GM23338 (cell line): ENCODE measurements around the gene SSU72. TPM values are rescaled to one million over a fixed set of nuclear protein-coding genes. Genes with fewer than 3 reads are reported as not detected.

ENCODE experiments used
- ATAC-seq: fragments of 200-7000 bp; cut with Tn5 transposase; 3 replicates; pipeline ENCODE4 v1.9.1; 2020
- DNase-seq: peaks from one replicate; pipeline ENCODE4 v3.0.0-alpha.2; 2015; ENCODE audit warnings: low spot score
- H2AFZ ChIP-seq: fragments of 200-600 bp; sonication (generic); 2 replicates; pipeline ENCODE4 v1.8.0; 2016; ENCODE audit warnings: antibody characterized with exemption, mild to moderate bottlenecking, moderate library complexity
- H3F3A ChIP-seq: fragments of 200-600 bp; sonication (generic); replicated peaks from 2 replicates; pipeline ENCODE4 v1.8.0; 2017; ENCODE audit warnings: antibody characterized with exemption, mixed run types, low read depth
- H3K27ac ChIP-seq: fragments of 200-600 bp; sonication (generic); 2 replicates; pipeline ENCODE4 v1.6.1; 2016; ENCODE audit warnings: low read depth
- H3K27me3 ChIP-seq: fragments of 200-600 bp; sonication (generic); 2 replicates; pipeline ENCODE4 v1.8.0; 2016; ENCODE audit warnings: mild to moderate bottlenecking, mixed run types, moderate library complexity; ENCODE audit not compliant: insufficient read depth
- H3K36me3 ChIP-seq: fragments of 200-600 bp; sonication (generic); 2 replicates; pipeline ENCODE4 v1.8.0; 2016; ENCODE audit warnings: mild to moderate bottlenecking; ENCODE audit not compliant: insufficient read depth
- H3K4me1 ChIP-seq: fragments of 200-600 bp; sonication (generic); 2 replicates; pipeline ENCODE4 v1.8.0; 2016; ENCODE audit warnings: mild to moderate bottlenecking, moderate library complexity; ENCODE audit not compliant: insufficient read depth
- H3K4me2 ChIP-seq: fragments of 200-600 bp; sonication (generic); 2 replicates; pipeline ENCODE4 v1.7.1; 2017; ENCODE audit warnings: mixed run types
- H3K4me3 ChIP-seq: fragments of 200-600 bp; sonication (generic); 2 replicates; pipeline ENCODE4 v1.6.1; 2016; ENCODE audit warnings: mixed run types
- H3K79me2 ChIP-seq: fragments of 200-600 bp; sonication (generic); replicated peaks from 2 replicates; pipeline ENCODE4 v1.8.0; 2017; ENCODE audit warnings: mild to moderate bottlenecking; ENCODE audit not compliant: insufficient read depth
- H3K9me2 ChIP-seq: fragments of 200-600 bp; sonication (generic); 2 replicates; pipeline ENCODE4 v1.8.0; 2017; ENCODE audit not compliant: insufficient read depth
- H4K20me1 ChIP-seq: fragments of 200-600 bp; sonication (generic); replicated peaks from 2 replicates; pipeline ENCODE4 v1.8.0; 2017; ENCODE audit warnings: mild to moderate bottlenecking; ENCODE audit not compliant: insufficient read depth
- H3K27ac Mint-ChIP-seq: 2 replicates; pipeline ENCODE4 v1.8.0; 2020; ENCODE audit warnings: inconsistent platforms, mild to moderate bottlenecking, moderate library complexity, mixed read lengths
- H3K27me3 Mint-ChIP-seq: 3 replicates; pipeline ENCODE4 v1.8.0; 2022; ENCODE audit warnings: low read depth, mild to moderate bottlenecking, moderate library complexity, mixed read lengths, inconsistent platforms; ENCODE audit not compliant: insufficient read depth, poor library complexity
- H3K36me3 Mint-ChIP-seq: 3 replicates; pipeline ENCODE4 v1.8.0; 2021; ENCODE audit warnings: low read depth, mild to moderate bottlenecking, inconsistent platforms, moderate library complexity, mixed read lengths
- H3K4me1 Mint-ChIP-seq: 3 replicates; pipeline ENCODE4 v1.8.0; 2020; ENCODE audit warnings: mild to moderate bottlenecking, inconsistent platforms, mixed read lengths
- H3K4me3 Mint-ChIP-seq: 3 replicates; pipeline ENCODE4 v1.8.0; 2021; ENCODE audit warnings: moderate library complexity, mild to moderate bottlenecking, inconsistent platforms, mixed read lengths
- H3K9me3 Mint-ChIP-seq: 3 replicates; pipeline ENCODE4 v1.8.0; 2020; ENCODE audit warnings: moderate library complexity, mild to moderate bottlenecking, inconsistent platforms, mixed read lengths
- JUNB ChIP-seq: IDR thresholded peaks from one replicate; pipeline ENCODE4 v1.6.1; 2016; ENCODE audit warnings: antibody characterized with exemption; ENCODE audit not compliant: unreplicated experiment
- ZNF331 ChIP-seq: fragments of 250-450 bp; sonication (Bioruptor Pico); IDR thresholded peaks from 2 replicates; pipeline ENCODE4 v1.5.0; 2020; ENCODE audit warnings: low read depth, mild to moderate bottlenecking, moderate library complexity
- polyA plus RNA-seq: library from polyadenylated mRNA; unstranded; fragments of >200 nt; fragmentation: Nextera tagmentation; extraction: Ambion mirVana; gene quantifications from 2 replicates; pipeline ENCODE4 v1.2.1, GENCODE V29; 2016
- total RNA-seq: library from RNA; depleted of rRNA; stranded (reverse); fragments of >200 nt; shearing (Covaris generic); gene quantifications from 2 replicates; pipeline ENCODE4 v1.2.3, GENCODE V29; 2014
- TF ChIP-seq, protein P1 (sequence below): IDR thresholded peaks from one replicate; pipeline ENCODE4 v1.6.1; 2018; ENCODE audit warnings: antibody characterized with exemption; ENCODE audit not compliant: unreplicated experiment
- TF ChIP-seq, protein P2 (sequence below): fragments of 250-450 bp; sonication (Bioruptor Pico); IDR thresholded peaks from 2 replicates; pipeline ENCODE4 v1.5.0; 2020; ENCODE audit warnings: mild to moderate bottlenecking, moderate library complexity

The SSU72 gene
- total and polyA plus RNA-seq, 2 experiments from 2014 or later: 148 to 248 TPM

DNA sequence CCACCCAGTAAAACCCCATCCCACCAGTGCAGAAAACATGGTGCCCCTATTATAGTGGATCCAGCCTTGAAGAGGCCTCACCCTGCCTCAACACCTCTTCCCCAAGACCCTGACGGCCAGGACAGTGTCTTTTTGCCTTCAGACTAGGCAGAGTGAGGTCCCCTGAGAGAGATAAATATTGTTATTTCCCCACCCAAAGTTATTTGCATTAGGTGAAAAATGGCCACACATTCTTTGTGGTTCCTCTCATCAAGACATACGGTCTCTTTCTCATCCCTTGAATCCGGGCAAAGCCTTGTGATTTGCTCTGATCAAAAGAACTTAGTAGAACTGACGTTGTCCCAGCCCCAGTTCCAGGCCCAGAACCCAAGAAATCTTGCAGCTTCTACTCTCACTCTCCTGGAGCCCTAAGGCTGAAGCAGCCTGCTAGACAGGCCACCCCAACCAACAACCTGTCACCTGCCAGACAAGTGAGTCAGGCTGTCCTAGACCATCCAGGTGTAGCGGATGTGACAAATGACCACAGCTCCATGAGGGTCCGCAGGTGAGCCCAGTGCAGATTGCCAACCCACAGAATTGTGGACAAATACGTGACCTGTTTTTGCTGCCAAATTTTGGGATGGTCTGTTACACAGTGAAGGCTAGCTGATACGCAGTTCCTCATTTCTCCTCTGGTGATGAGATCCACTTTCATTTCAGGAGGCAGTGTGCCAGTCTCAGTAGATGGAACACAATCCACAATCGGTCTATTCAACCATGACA, 8.1 kb upstream of the SSU72 start:
- H3K4me3 ChIP-seq: no peak overlapping the region
- no peaks in the 10 kb centered on the region for H3F3A ChIP-seq
- H2AFZ ChIP-seq: no peak overlapping the region
- no peaks in the 10 kb centered on the region for H4K20me1 ChIP-seq
- Mint-ChIP-seq H3K9me3 (no peaks in the 10 kb centered on the region), H3K4me3 (no peak overlapping the region), H3K4me1 (peaks cover 6% of the 10 kb centered on the region; the same call in 2 of the 3 replicates), H3K27ac (no peak overlapping the region), H3K36me3 (no peaks in the 10 kb centered on the region), H3K27me3 (peaks cover 5% of the 10 kb centered on the region)
- H3K4me2 ChIP-seq: no peak overlapping the region
- no peaks in the 10 kb centered on the region for H3K4me1 ChIP-seq
- no peak for DNase-seq
- ATAC-seq: no peak
- no peak overlapping the region for H3K27ac ChIP-seq
- H3K36me3 ChIP-seq: no peaks in the 10 kb centered on the region
- H3K9me2 ChIP-seq: no peaks in the 10 kb centered on the region
- no peak for TF ChIP-seq JUNB
- TF ChIP-seq, protein P1, sequence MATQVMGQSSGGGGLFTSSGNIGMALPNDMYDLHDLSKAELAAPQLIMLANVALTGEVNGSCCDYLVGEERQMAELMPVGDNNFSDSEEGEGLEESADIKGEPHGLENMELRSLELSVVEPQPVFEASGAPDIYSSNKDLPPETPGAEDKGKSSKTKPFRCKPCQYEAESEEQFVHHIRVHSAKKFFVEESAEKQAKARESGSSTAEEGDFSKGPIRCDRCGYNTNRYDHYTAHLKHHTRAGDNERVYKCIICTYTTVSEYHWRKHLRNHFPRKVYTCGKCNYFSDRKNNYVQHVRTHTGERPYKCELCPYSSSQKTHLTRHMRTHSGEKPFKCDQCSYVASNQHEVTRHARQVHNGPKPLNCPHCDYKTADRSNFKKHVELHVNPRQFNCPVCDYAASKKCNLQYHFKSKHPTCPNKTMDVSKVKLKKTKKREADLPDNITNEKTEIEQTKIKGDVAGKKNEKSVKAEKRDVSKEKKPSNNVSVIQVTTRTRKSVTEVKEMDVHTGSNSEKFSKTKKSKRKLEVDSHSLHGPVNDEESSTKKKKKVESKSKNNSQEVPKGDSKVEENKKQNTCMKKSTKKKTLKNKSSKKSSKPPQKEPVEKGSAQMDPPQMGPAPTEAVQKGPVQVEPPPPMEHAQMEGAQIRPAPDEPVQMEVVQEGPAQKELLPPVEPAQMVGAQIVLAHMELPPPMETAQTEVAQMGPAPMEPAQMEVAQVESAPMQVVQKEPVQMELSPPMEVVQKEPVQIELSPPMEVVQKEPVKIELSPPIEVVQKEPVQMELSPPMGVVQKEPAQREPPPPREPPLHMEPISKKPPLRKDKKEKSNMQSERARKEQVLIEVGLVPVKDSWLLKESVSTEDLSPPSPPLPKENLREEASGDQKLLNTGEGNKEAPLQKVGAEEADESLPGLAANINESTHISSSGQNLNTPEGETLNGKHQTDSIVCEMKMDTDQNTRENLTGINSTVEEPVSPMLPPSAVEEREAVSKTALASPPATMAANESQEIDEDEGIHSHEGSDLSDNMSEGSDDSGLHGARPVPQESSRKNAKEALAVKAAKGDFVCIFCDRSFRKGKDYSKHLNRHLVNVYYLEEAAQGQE: no peak
- TF ChIP-seq, protein P2, sequence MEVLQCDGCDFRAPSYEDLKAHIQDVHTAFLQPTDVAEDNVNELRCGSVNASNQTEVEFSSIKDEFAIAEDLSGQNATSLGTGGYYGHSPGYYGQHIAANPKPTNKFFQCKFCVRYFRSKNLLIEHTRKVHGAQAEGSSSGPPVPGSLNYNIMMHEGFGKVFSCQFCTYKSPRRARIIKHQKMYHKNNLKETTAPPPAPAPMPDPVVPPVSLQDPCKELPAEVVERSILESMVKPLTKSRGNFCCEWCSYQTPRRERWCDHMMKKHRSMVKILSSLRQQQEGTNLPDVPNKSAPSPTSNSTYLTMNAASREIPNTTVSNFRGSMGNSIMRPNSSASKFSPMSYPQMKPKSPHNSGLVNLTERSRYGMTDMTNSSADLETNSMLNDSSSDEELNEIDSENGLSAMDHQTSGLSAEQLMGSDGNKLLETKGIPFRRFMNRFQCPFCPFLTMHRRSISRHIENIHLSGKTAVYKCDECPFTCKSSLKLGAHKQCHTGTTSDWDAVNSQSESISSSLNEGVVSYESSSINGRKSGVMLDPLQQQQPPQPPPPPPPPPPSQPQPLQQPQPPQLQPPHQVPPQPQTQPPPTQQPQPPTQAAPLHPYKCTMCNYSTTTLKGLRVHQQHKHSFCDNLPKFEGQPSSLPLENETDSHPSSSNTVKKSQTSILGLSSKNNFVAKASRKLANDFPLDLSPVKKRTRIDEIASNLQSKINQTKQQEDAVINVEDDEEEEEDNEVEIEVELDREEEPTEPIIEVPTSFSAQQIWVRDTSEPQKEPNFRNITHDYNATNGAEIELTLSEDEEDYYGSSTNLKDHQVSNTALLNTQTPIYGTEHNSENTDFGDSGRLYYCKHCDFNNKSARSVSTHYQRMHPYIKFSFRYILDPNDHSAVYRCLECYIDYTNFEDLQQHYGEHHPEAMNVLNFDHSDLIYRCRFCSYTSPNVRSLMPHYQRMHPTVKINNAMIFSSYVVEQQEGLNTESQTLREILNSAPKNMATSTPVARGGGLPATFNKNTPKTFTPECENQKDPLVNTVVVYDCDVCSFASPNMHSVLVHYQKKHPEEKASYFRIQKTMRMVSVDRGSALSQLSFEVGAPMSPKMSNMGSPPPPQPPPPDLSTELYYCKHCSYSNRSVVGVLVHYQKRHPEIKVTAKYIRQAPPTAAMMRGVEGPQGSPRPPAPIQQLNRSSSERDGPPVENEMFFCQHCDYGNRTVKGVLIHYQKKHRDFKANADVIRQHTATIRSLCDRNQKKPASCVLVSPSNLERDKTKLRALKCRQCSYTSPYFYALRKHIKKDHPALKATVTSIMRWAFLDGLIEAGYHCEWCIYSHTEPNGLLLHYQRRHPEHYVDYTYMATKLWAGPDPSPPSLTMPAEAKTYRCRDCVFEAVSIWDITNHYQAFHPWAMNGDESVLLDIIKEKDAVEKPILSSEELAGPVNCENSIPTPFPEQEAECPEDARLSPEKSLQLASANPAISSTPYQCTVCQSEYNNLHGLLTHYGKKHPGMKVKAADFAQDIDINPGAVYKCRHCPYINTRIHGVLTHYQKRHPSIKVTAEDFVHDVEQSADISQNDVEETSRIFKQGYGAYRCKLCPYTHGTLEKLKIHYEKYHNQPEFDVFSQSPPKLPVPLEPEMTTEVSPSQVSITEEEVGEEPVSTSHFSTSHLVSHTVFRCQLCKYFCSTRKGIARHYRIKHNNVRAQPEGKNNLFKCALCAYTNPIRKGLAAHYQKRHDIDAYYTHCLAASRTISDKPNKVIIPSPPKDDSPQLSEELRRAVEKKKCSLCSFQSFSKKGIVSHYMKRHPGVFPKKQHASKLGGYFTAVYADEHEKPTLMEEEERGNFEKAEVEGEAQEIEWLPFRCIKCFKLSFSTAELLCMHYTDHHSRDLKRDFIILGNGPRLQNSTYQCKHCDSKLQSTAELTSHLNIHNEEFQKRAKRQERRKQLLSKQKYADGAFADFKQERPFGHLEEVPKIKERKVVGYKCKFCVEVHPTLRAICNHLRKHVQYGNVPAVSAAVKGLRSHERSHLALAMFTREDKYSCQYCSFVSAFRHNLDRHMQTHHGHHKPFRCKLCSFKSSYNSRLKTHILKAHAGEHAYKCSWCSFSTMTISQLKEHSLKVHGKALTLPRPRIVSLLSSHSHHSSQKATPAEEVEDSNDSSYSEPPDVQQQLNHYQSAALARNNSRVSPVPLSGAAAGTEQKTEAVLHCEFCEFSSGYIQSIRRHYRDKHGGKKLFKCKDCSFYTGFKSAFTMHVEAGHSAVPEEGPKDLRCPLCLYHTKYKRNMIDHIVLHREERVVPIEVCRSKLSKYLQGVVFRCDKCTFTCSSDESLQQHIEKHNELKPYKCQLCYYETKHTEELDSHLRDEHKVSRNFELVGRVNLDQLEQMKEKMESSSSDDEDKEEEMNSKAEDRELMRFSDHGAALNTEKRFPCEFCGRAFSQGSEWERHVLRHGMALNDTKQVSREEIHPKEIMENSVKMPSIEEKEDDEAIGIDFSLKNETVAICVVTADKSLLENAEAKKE (CRISPR knock-in tag): no peak
- TF ChIP-seq ZNF331 (CRISPR knock-in tag): no peak
- no peaks in the 10 kb centered on the region for H3K79me2 ChIP-seq
- no peaks in the 10 kb centered on the region for H3K27me3 ChIP-seq
